ENCODE measurements around the gene ASXL1.

GRCh38 chr20:32319100-32319499, 39.0 kb upstream of the ASXL1 start:
- TF ChIP-seq, protein P1, sequence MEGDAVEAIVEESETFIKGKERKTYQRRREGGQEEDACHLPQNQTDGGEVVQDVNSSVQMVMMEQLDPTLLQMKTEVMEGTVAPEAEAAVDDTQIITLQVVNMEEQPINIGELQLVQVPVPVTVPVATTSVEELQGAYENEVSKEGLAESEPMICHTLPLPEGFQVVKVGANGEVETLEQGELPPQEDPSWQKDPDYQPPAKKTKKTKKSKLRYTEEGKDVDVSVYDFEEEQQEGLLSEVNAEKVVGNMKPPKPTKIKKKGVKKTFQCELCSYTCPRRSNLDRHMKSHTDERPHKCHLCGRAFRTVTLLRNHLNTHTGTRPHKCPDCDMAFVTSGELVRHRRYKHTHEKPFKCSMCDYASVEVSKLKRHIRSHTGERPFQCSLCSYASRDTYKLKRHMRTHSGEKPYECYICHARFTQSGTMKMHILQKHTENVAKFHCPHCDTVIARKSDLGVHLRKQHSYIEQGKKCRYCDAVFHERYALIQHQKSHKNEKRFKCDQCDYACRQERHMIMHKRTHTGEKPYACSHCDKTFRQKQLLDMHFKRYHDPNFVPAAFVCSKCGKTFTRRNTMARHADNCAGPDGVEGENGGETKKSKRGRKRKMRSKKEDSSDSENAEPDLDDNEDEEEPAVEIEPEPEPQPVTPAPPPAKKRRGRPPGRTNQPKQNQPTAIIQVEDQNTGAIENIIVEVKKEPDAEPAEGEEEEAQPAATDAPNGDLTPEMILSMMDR (IDR thresholded peaks at IDR 0.05) = no peak
- no peak for TF ChIP-seq POLR2A (IDR thresholded peaks at IDR 0.05)

Measured in ovary (tissue), 3 donors.